WTC11 (cell line): ENCODE data around the gene ATRIP. TPM values are rescaled to one million over a fixed set of nuclear protein-coding genes. Genes with fewer than 3 reads are reported as not detected.

ENCODE experiments used
- ATAC-seq: fragments of 200-7000 bp; cut with Tn5 transposase; 2 replicates; pipeline ENCODE4 v1.10.0; 2021; ENCODE audit warnings: mild to moderate bottlenecking, moderate library complexity
- CTCF ChIA-PET: fragments of 300-600 bp; sonication (Branson Sonifier 250); formaldehyde crosslinking; loops from one replicate; lab custom pipeline; 2021; ENCODE audit warnings: antibody characterized with exemption; lab: Charles Lee
- POLR2A ChIA-PET: fragments of 350-600 bp; sonication (Branson Sonifier 250); formaldehyde crosslinking; loops from one replicate; lab custom pipeline; 2021; ENCODE audit warnings: antibody characterized with exemption; lab: Charles Lee
- DNase-seq: peaks from one replicate; pipeline ENCODE4 v3.0.0; 2021; ENCODE audit warnings: low spot score
- H3K27ac Mint-ChIP-seq: 2 replicates; pipeline ENCODE4 v1.8.0; 2021; ENCODE audit warnings: mixed read lengths
- H3K27me3 Mint-ChIP-seq: 2 replicates; pipeline ENCODE4 v1.8.0; 2021; ENCODE audit warnings: low read depth, mild to moderate bottlenecking, moderate library complexity, mixed read lengths
- H3K36me3 Mint-ChIP-seq: 2 replicates; pipeline ENCODE4 v1.8.0; 2021; ENCODE audit warnings: mixed read lengths
- H3K4me1 Mint-ChIP-seq: 2 replicates; pipeline ENCODE4 v1.8.0; 2022; ENCODE audit warnings: mixed read lengths
- H3K4me3 Mint-ChIP-seq: 2 replicates; pipeline ENCODE4 v1.8.0; 2021; ENCODE audit warnings: mild to moderate bottlenecking, moderate library complexity, mixed read lengths
- H3K9me3 Mint-ChIP-seq: 2 replicates; pipeline ENCODE4 v1.8.0; 2021; ENCODE audit warnings: mixed read lengths
- ATF3 ChIP-seq: sonication (generic); formaldehyde crosslinking; conservative IDR thresholded peaks from 2 replicates; pipeline ENCODE4 v1.8.1; 2022; ENCODE audit warnings: mild to moderate bottlenecking, missing genetic modification reagents
- CBFB ChIP-seq: sonication (generic); formaldehyde crosslinking; IDR thresholded peaks from 2 replicates; pipeline ENCODE4 v1.8.1; 2022; ENCODE audit warnings: mild to moderate bottlenecking, low read depth, missing genetic modification reagents
- CREB1 ChIP-seq: sonication (generic); formaldehyde crosslinking; IDR thresholded peaks from 2 replicates; pipeline ENCODE4 v1.8.0; 2023; ENCODE audit warnings: mild to moderate bottlenecking, missing genetic modification reagents
- ELF4 ChIP-seq: sonication (generic); formaldehyde crosslinking; IDR thresholded peaks from 2 replicates; pipeline ENCODE4 v1.8.1; 2022; ENCODE audit warnings: low read depth, mild to moderate bottlenecking, moderate library complexity, missing genetic modification reagents
- FOXJ3 ChIP-seq: sonication (generic); formaldehyde crosslinking; IDR thresholded peaks from 2 replicates; pipeline ENCODE4 v1.9.0; 2021; ENCODE audit warnings: missing genetic modification reagents, mild to moderate bottlenecking, borderline replicate concordance
- GABPB1 ChIP-seq: sonication (generic); formaldehyde crosslinking; IDR thresholded peaks from 2 replicates; pipeline ENCODE4 v1.8.1; 2023; ENCODE audit warnings: mild to moderate bottlenecking, missing genetic modification reagents
- GRHL2 ChIP-seq: fragments of 250-450 bp; sonication (Bioruptor Pico); IDR thresholded peaks from 2 replicates; pipeline ENCODE4 v1.8.0; 2022; ENCODE audit warnings: mild to moderate bottlenecking, moderate library complexity; ENCODE audit not compliant: insufficient replicate concordance, severe bottlenecking
- HMGXB4 ChIP-seq: sonication (generic); formaldehyde crosslinking; IDR thresholded peaks from 2 replicates; pipeline ENCODE4 v1.8.1; 2023; ENCODE audit warnings: mild to moderate bottlenecking, moderate library complexity, missing genetic modification reagents
- JUN ChIP-seq: sonication (generic); formaldehyde crosslinking; IDR thresholded peaks from 2 replicates; pipeline ENCODE4 v1.8.0; 2023; ENCODE audit warnings: mild to moderate bottlenecking, missing genetic modification reagents
- MYBL2 ChIP-seq: sonication (generic); formaldehyde crosslinking; IDR thresholded peaks from 2 replicates; pipeline ENCODE4 v1.8.1; 2023; ENCODE audit warnings: mild to moderate bottlenecking, moderate library complexity, missing genetic modification reagents
- NR3C1 ChIP-seq: sonication (generic); formaldehyde crosslinking; conservative IDR thresholded peaks from 2 replicates; pipeline ENCODE4 v1.8.1; 2023; ENCODE audit warnings: low read depth, mild to moderate bottlenecking, missing genetic modification reagents
- SP1 ChIP-seq: sonication (generic); formaldehyde crosslinking; conservative IDR thresholded peaks from 2 replicates; pipeline ENCODE4 v1.8.1; 2022; ENCODE audit warnings: missing genetic modification reagents
- TEAD1 ChIP-seq: sonication (generic); formaldehyde crosslinking; IDR thresholded peaks from 2 replicates; pipeline ENCODE4 v1.8.0; 2022; ENCODE audit warnings: mild to moderate bottlenecking, missing genetic modification reagents
- ZBTB43 ChIP-seq: sonication (generic); formaldehyde crosslinking; IDR thresholded peaks from 2 replicates; pipeline ENCODE4 v1.8.1; 2023; ENCODE audit warnings: mild to moderate bottlenecking, missing genetic modification reagents
- ZNF219 ChIP-seq: sonication (generic); formaldehyde crosslinking; IDR thresholded peaks from 2 replicates; pipeline ENCODE4 v1.8.0; 2023; ENCODE audit warnings: missing genetic modification reagents, mild to moderate bottlenecking, borderline replicate concordance
- ZNF281 ChIP-seq: sonication (generic); formaldehyde crosslinking; IDR thresholded peaks from 2 replicates; pipeline ENCODE4 v1.8.0; 2023; ENCODE audit warnings: mild to moderate bottlenecking, missing genetic modification reagents
- ZNF416 ChIP-seq: fragments of 250-450 bp; sonication (Bioruptor Pico); IDR thresholded peaks from 2 replicates; pipeline ENCODE4 v1.9.0; 2021; ENCODE audit warnings: mild to moderate bottlenecking, inconsistent platforms
- ZSCAN18 ChIP-seq: fragments of 250-450 bp; sonication (Bioruptor Pico); IDR thresholded peaks from 2 replicates; pipeline ENCODE4 v2.1.2; 2022; ENCODE audit warnings: mild to moderate bottlenecking, moderate library complexity
- total RNA-seq: library from RNA; stranded (reverse); gene quantifications from 3 replicates; pipeline ENCODE4 v1.2.3, GENCODE V29; 2021

ATRIP gene
- total RNA-seq, 1 experiment from 2014 or later = 18.2 TPM

DNA sequence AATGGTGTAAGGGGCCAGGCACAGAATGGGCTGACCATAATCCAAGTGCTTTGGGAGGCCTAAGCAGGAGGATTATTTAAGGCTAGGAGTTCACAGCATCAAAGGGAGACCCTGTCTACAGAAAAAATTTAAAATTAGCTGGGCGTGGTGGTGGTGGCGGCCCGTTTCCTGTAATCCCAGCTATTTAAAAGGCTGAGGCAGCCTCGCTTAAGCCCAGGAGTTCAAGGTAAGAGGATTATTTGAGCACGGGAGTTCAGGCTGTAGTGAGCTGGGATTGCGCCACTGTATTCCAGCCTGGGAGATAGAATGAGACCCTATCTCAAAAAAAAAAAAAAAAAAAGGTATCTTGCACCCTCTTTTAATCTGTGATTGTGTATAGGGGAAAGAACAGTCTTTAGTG lies 4.6 kb upstream of the ATRIP start (continued):
- no peak for TF ChIP-seq ZBTB43 (CRISPR knock-in tag)
- no peak for TF ChIP-seq NR3C1 (CRISPR knock-in tag)
- no peak for TF ChIP-seq ZNF416 (CRISPR knock-in tag)
- no peak for TF ChIP-seq ZSCAN18 (CRISPR knock-in tag)

DNA sequence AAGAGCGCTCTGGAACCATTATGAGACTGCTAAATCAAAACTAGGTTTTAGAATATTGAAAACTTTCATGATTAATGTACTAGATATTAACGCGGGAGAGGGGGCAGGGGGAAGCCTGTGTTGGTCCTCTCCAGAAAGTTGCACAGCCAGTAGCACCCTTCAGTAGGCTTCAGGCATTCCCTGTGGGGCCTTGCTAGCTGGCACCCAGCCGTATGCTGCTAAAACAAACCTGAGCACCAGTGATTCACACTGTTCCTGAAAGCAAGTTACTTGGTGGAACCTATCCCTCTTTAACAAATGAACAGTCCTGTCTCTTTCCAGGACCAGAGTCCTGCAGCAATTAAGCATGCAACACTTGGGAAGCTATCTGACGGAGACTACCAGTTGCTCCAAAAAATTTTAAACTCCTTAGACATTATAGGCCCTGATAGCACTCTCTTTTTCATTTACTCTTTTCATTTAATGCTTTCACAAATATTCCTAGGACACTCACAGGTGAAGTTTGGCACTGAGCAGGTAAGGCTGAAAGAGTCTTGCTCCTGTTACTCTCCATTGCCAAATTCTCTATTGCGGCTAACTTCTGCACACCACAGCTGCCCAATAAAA lies 1.2 kb upstream of the ATRIP start:
- POLR2A ChIA-PET = interaction anchor here (0.5 to 1.8 kb wide), 6 partner anchors 9 to 224 kb away, joined by 3 to 11 read pairs (median 7); partner anchors contain the start of gene SHISA5
- TF ChIP-seq GRHL2 = no peak
- no peak for TF ChIP-seq JUN (CRISPR knock-in tag)
- TF ChIP-seq ATF3 (CRISPR knock-in tag) = no peak
- TF ChIP-seq CREB1 (CRISPR knock-in tag) = no peak
- no peak for TF ChIP-seq MYBL2 (CRISPR knock-in tag)
- TF ChIP-seq FOXJ3 (CRISPR knock-in tag) = no peak
- TF ChIP-seq ELF4 (CRISPR knock-in tag) = no peak
- no peak for TF ChIP-seq ZNF219 (CRISPR knock-in tag)
- no peak for TF ChIP-seq SP1 (CRISPR knock-in tag)
- TF ChIP-seq TEAD1 (CRISPR knock-in tag) = no peak
- DNase-seq = no peak
- peak overlapping the region; percentile 94 for H3K4me3 Mint-ChIP-seq
- CTCF ChIA-PET = interaction anchor here (0.6 to 4.5 kb wide), 9 partner anchors 9 to 241 kb away, joined by 3 to 121 read pairs (median 10); partner anchors contain the start of genes NCKIPSD and SLC26A6
- no peaks in the 10 kb centered on the region for H3K27me3 Mint-ChIP-seq
- H3K27ac Mint-ChIP-seq = peak overlapping the region; percentile 89
- peaks cover 29% of the 10 kb centered on the region for H3K36me3 Mint-ChIP-seq
- no peaks in the 10 kb centered on the region for H3K9me3 Mint-ChIP-seq
- peaks cover 29% of the 10 kb centered on the region for H3K4me1 Mint-ChIP-seq
- ATAC-seq = no peak

- Mint-ChIP-seq H3K9me3 (no peaks in the 10 kb centered on the region), H3K27ac (peak overlapping the region; percentile 89), H3K4me1 (peaks cover 29% of the 10 kb centered on the region), H3K27me3 (no peaks in the 10 kb centered on the region), H3K4me3 (peak overlapping the region; percentile 94), H3K36me3 (peaks cover 29% of the 10 kb centered on the region)
- ChIA-PET POLR2A (interaction anchor here (0.5 to 1.8 kb wide), 13 partner anchors 10 to 257 kb away, joined by 3 to 11 read pairs (median 5); partner anchors contain the start of genes CDC25A and SHISA5), CTCF (interaction anchor here (0.8 to 4.5 kb wide), 9 partner anchors 10 to 189 kb away, joined by 3 to 121 read pairs (median 10); partner anchors contain the start of gene SLC26A6)
- DNase-seq = no peak
- no peak for ATAC-seq
- TF ChIP-seq GABPB1 (no peak), HMGXB4 (no peak), CBFB (CRISPR knock-in tag) (0 out of 2 replicates have a peak, but pooled peaks have one; percentile 16), ZNF281 (0 out of 2 replicates have a peak, but pooled peaks have one; percentile 15)
These were observed 503 bp upstream of the ATRIP start for GRCh38 chr3:48446043-48446424.
